IMR-90 (cell line): Measurements from ENCODE around the gene PHC3.

Source experiments
- BHLHE40 ChIP-seq: fragments of 150-350 bp; IDR thresholded peaks from 2 replicates; pipeline ENCODE4 v1.6.1; 2016; ENCODE audit warnings: mild to moderate bottlenecking, low read depth, low read length
- CEBPB ChIP-seq: IDR thresholded peaks from 2 replicates; pipeline ENCODE4 v1.6.1; 2012; ENCODE audit warnings: low read depth, low read length, improper control_type of control experiment
- CHD1 ChIP-seq: IDR thresholded peaks from 2 replicates; pipeline ENCODE4 v1.6.1; 2012; ENCODE audit warnings: low read depth, low read length, improper control_type of control experiment
- FOS ChIP-seq: fragments of 150-350 bp; IDR thresholded peaks from 2 replicates; pipeline ENCODE4 v1.6.1; 2016; ENCODE audit warnings: low read depth, low read length
- MAFK ChIP-seq: IDR thresholded peaks from 2 replicates; pipeline ENCODE4 v1.6.1; 2012; ENCODE audit warnings: low read depth, low read length, improper control_type of control experiment
- MXI1 ChIP-seq: IDR thresholded peaks from 2 replicates; pipeline ENCODE4 v1.6.1; 2012; ENCODE audit warnings: low read depth, mild to moderate bottlenecking, low read length, moderate library complexity, borderline replicate concordance
- POLR2A ChIP-seq: IDR thresholded peaks from 2 replicates; pipeline ENCODE4 v1.6.1; 2012; ENCODE audit warnings: mild to moderate bottlenecking, low read depth, low read length
- RAD21 ChIP-seq: IDR thresholded peaks from 2 replicates; pipeline ENCODE4 v1.6.1; 2012; ENCODE audit warnings: low read length, improper control_type of control experiment
- RCOR1 ChIP-seq: IDR thresholded peaks from 2 replicates; pipeline ENCODE4 v1.6.1; 2012; ENCODE audit warnings: mild to moderate bottlenecking, low read length, improper control_type of control experiment; ENCODE audit not compliant: insufficient replicate concordance
- RFX5 ChIP-seq: IDR thresholded peaks from 2 replicates; pipeline ENCODE4 v1.8.0; 2012; ENCODE audit warnings: low read depth, mild to moderate bottlenecking, low read length, moderate library complexity
- SMC3 ChIP-seq: fragments of 150-350 bp; IDR thresholded peaks from 2 replicates; pipeline ENCODE4 v1.6.1; 2016; ENCODE audit warnings: low read depth, mild to moderate bottlenecking, antibody characterized with exemption, low read length, moderate library complexity
- TF ChIP-seq, protein P1 (sequence below): conservative IDR thresholded peaks from 2 replicates; pipeline ENCODE4 v1.5.1; 2012; ENCODE audit warnings: mild to moderate bottlenecking, low read depth, low read length, improper control_type of control experiment
- TF ChIP-seq, protein P2 (sequence below): fragments of 150-350 bp; IDR thresholded peaks from 2 replicates; pipeline ENCODE4 v1.6.1; 2017; ENCODE audit warnings: mild to moderate bottlenecking, antibody characterized with exemption, low read length, low read depth
- TF ChIP-seq, protein P3 (sequence below): fragments of 150-350 bp; IDR thresholded peaks from 2 replicates; pipeline ENCODE4 v1.6.1; 2016; ENCODE audit warnings: low read depth, mild to moderate bottlenecking, low read length, moderate library complexity, borderline replicate concordance

DNA sequence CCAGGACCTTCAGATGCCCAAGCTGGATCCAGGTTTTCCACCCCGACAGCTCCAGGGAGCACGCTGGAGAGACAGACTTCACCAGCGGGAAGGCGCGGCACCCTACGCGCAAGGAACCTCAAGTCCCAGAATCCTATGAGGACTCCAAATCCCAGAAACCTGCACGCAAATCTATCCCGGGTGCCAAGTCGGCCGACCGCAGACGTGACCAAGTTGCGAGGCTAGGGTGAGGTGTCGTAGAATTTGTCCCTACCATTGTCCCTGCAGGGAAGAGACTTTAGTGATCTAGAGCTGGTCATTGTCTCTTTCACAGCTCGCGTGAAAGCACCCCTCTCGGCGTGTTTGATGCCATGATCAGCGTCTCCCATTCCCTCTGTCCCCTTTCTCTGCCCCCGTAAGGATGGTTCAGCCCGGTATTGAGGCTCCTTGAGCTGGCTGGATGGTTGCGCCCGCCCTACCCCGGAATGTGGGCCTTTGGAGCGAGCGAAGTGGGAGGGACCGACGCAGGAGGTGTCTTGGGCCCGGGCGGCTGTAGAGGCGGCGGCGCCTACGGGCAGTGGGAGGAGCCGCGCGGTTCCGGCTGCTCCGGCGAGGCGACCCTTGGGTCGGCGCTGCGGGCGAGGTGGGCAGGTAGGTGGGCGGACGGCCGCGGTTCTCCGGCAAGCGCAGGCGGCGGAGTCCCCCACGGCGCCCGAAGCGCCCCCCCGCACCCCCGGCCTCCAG lies 40.6 kb upstream of the PHC3 start, which contains the start of gene PRKCI:
- TF ChIP-seq RCOR1 (no peak), POLR2A (0 out of 2 replicates have a peak, but pooled peaks have one; percentile 36), RAD21 (no peak), CEBPB (no peak), MXI1 (0 out of 2 replicates have a peak, but pooled peaks have one; percentile 34), SMC3 (no peak), FOS (no peak), CHD1 (peak; percentile 100; the same call in 1 of the 2 replicates), MAFK (no peak), BHLHE40 (peak; percentile 99), RFX5 (no peak)
- TF ChIP-seq, protein P1, sequence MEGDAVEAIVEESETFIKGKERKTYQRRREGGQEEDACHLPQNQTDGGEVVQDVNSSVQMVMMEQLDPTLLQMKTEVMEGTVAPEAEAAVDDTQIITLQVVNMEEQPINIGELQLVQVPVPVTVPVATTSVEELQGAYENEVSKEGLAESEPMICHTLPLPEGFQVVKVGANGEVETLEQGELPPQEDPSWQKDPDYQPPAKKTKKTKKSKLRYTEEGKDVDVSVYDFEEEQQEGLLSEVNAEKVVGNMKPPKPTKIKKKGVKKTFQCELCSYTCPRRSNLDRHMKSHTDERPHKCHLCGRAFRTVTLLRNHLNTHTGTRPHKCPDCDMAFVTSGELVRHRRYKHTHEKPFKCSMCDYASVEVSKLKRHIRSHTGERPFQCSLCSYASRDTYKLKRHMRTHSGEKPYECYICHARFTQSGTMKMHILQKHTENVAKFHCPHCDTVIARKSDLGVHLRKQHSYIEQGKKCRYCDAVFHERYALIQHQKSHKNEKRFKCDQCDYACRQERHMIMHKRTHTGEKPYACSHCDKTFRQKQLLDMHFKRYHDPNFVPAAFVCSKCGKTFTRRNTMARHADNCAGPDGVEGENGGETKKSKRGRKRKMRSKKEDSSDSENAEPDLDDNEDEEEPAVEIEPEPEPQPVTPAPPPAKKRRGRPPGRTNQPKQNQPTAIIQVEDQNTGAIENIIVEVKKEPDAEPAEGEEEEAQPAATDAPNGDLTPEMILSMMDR, result no peak
- TF ChIP-seq, protein P2, sequence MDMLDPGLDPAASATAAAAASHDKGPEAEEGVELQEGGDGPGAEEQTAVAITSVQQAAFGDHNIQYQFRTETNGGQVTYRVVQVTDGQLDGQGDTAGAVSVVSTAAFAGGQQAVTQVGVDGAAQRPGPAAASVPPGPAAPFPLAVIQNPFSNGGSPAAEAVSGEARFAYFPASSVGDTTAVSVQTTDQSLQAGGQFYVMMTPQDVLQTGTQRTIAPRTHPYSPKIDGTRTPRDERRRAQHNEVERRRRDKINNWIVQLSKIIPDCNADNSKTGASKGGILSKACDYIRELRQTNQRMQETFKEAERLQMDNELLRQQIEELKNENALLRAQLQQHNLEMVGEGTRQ, result no peak
- TF ChIP-seq, protein P3, sequence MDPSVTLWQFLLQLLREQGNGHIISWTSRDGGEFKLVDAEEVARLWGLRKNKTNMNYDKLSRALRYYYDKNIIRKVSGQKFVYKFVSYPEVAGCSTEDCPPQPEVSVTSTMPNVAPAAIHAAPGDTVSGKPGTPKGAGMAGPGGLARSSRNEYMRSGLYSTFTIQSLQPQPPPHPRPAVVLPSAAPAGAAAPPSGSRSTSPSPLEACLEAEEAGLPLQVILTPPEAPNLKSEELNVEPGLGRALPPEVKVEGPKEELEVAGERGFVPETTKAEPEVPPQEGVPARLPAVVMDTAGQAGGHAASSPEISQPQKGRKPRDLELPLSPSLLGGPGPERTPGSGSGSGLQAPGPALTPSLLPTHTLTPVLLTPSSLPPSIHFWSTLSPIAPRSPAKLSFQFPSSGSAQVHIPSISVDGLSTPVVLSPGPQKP, result no peak
